ENCODE measurements around the gene PGF.

DNA sequence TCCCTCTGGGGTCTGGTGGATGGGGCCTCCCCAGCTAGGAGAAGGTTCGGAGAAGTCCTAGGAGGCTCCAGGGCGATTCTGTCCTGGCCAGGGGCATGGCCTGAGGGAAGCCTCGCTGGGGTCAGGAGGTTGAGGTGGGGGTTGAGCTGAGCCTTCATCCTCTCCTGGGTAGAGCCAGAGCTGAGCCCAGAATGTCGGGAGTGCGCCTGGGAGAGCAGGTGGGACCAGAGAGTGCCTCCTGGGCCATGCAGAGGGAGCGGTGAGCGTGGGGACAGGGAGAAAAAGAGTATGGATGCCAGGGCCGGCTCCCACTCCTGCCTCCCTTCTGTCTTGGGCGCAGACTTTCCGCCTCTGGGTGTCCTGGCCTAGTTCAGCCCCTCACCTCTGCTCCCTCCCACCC, 45.5 kb downstream of the PGF start:
- TF ChIP-seq POLR2AphosphoS5 (IDR thresholded peaks at IDR 0.05; ENCODE audit: borderline replicate concordance, low read depth, low read length) (no peak), EZH2 (IDR thresholded peaks at IDR 0.05) (no peak), FOXP2 (optimal IDR thresholded peaks at IDR 0.05; ENCODE audit: control extremely low read depth, extremely low read length, insufficient read depth) (no peak)

Measured in SK-N-MC (cell line).